ENCODE data around the gene PDE6G. TPM values are rescaled to one million over a fixed set of nuclear protein-coding genes. Genes with fewer than 3 reads are reported as not detected.

PDE6G gene
- total RNA-seq, 1 donor from 2014 or later = not detected

DNA sequence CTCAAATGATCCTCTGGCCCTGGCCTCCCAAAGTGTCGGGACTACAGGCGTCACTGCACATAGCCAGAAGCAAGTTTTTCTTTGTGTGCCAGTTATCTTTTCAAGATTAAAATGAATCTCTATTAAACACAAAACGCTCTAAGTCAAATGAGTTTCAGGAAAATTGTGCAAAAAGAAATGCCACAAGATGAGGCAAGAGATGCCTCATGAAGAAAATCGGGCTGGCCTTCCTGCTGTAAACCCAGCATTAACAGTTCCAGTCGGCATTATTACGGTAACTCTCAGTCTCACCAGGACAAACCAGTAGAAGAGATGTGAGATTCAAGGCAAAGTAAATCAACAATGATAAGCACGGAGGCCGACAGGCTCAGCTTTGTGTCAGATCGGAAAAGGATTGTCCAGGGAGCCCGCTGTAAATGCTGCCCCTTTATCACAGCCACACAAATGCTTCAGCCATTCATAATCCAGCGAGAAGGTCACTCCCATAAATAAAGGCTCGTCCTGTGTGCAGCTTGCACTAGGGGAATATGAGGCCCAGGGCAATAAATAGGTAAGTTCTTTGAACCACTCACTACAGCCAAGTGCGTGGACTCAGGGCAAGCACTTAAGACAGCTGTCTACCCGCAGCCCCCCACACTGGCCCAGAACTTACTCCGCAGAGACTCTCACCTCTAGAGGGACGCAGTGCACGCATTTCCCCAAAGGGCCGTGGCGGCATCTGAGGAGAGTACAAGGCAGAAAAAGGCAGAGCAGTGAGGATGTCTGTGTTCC, 46.6 kb downstream of the PDE6G start:
- Histone ChIP-seq H3K9ac (no peak overlapping the region), H4K20me1 (ENCODE audit: low read depth) (peaks cover 15% of the 10 kb centered on the region), H3K79me2 (ENCODE audit: low read depth) (peaks cover 11% of the 10 kb centered on the region), H3K4me3 (no peak overlapping the region), H3K27me3 (no peaks in the 10 kb centered on the region), H3K9me3 (ENCODE audit: low read depth) (no peaks in the 10 kb centered on the region), H3F3A (ENCODE audit: low read depth) (no peaks in the 10 kb centered on the region), H3K4me2 (no peak overlapping the region), H3K4me1 (no peaks in the 10 kb centered on the region), H2AFZ (replicated peaks) (no peak overlapping the region), H3K36me3 (no peaks in the 10 kb centered on the region), H3K27ac (no peak overlapping the region)
- TF ChIP-seq EZH2phosphoT487 (IDR thresholded peaks at IDR 0.05) = no peak
- TF ChIP-seq EZH2 (IDR thresholded peaks at IDR 0.05) = no peak
- TF ChIP-seq, protein P1, sequence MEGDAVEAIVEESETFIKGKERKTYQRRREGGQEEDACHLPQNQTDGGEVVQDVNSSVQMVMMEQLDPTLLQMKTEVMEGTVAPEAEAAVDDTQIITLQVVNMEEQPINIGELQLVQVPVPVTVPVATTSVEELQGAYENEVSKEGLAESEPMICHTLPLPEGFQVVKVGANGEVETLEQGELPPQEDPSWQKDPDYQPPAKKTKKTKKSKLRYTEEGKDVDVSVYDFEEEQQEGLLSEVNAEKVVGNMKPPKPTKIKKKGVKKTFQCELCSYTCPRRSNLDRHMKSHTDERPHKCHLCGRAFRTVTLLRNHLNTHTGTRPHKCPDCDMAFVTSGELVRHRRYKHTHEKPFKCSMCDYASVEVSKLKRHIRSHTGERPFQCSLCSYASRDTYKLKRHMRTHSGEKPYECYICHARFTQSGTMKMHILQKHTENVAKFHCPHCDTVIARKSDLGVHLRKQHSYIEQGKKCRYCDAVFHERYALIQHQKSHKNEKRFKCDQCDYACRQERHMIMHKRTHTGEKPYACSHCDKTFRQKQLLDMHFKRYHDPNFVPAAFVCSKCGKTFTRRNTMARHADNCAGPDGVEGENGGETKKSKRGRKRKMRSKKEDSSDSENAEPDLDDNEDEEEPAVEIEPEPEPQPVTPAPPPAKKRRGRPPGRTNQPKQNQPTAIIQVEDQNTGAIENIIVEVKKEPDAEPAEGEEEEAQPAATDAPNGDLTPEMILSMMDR (IDR thresholded peaks at IDR 0.05) = no peak
- Mint-ChIP-seq H3K4me3 (no peak overlapping the region), H3K9me3 (no peaks in the 10 kb centered on the region), H3K27ac (no peak overlapping the region), H3K36me3 (peaks cover 16% of the 10 kb centered on the region), H3K27me3 (ENCODE audit: insufficient read depth, low read depth) (no peaks in the 10 kb centered on the region), H3K4me1 (peaks cover 5% of the 10 kb centered on the region)
- DNase-seq (ENCODE audit: low spot score) = no peak

DNA sequence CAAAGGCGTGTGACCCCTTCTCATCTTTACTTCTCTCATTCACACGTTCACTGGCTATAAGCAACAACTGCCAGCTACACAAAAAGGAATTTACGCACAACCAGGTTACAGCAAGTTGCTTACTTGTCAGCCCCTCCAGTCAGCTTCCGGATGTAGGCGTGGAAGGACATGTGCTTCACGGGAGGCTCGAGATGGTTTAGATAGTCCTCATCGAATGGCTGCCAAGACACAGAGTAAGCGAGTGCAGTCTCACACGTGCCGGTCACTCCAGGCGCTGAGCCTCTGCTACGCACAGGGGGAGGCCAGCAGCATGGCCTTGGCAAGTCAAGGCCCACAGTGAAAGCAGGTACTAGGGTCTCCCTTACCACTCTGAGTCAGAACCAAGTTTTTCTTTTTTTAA, 47.7 kb downstream of the PDE6G start:
- no peaks in the 10 kb centered on the region for H3K36me3 ChIP-seq
- DNase-seq (ENCODE audit: low spot score) = no peak
- no peak overlapping the region for H3K4me2 ChIP-seq
- Mint-ChIP-seq H3K27me3 (ENCODE audit: insufficient read depth, low read depth) (no peaks in the 10 kb centered on the region), H3K27ac (no peak overlapping the region), H3K36me3 (peaks cover 21% of the 10 kb centered on the region), H3K9me3 (no peaks in the 10 kb centered on the region), H3K4me1 (no peaks in the 10 kb centered on the region), H3K4me3 (no peak overlapping the region)
- H2AFZ ChIP-seq (replicated peaks) = no peak overlapping the region
- H3K27ac ChIP-seq = no peak overlapping the region
- no peaks in the 10 kb centered on the region for H3K27me3 ChIP-seq
- H3K4me1 ChIP-seq = no peaks in the 10 kb centered on the region
- H3K79me2 ChIP-seq (ENCODE audit: low read depth) = peaks cover 1% of the 10 kb centered on the region
- H3K9ac ChIP-seq = no peak overlapping the region
- H3K4me3 ChIP-seq = no peak overlapping the region
- peaks cover 3% of the 10 kb centered on the region for H3F3A ChIP-seq (ENCODE audit: low read depth)
- H4K20me1 ChIP-seq (ENCODE audit: low read depth) = peaks cover 10% of the 10 kb centered on the region
- TF ChIP-seq EZH2 (IDR thresholded peaks at IDR 0.05) = no peak
- TF ChIP-seq, protein P1 (IDR thresholded peaks at IDR 0.05) = no peak
- TF ChIP-seq EZH2phosphoT487 (IDR thresholded peaks at IDR 0.05) = no peak
- no peaks in the 10 kb centered on the region for H3K9me3 ChIP-seq (ENCODE audit: low read depth)

- Histone ChIP-seq H3K4me3 (no peak overlapping the region), H3K36me3 (no peaks in the 10 kb centered on the region), H3K27me3 (no peaks in the 10 kb centered on the region), H3K27ac (no peak overlapping the region), H2AFZ (replicated peaks) (no peak overlapping the region), H3K9me3 (ENCODE audit: low read depth) (no peaks in the 10 kb centered on the region), H3K9ac (no peak overlapping the region), H3K4me2 (no peak overlapping the region), H3K79me2 (ENCODE audit: low read depth) (no peaks in the 10 kb centered on the region), H3F3A (ENCODE audit: low read depth) (peaks cover 5% of the 10 kb centered on the region), H4K20me1 (ENCODE audit: low read depth) (peaks cover 5% of the 10 kb centered on the region), H3K4me1 (no peaks in the 10 kb centered on the region)
- Mint-ChIP-seq H3K27me3 (ENCODE audit: insufficient read depth, low read depth) (no peaks in the 10 kb centered on the region), H3K36me3 (peaks cover 21% of the 10 kb centered on the region), H3K4me3 (no peak overlapping the region), H3K4me1 (no peaks in the 10 kb centered on the region), H3K9me3 (no peaks in the 10 kb centered on the region), H3K27ac (no peak overlapping the region)
- no peak for DNase-seq (ENCODE audit: low spot score)
- TF ChIP-seq, protein P1 (IDR thresholded peaks at IDR 0.05) = no peak
- TF ChIP-seq EZH2phosphoT487 (IDR thresholded peaks at IDR 0.05) = no peak
Measured at GRCh38 chr17:81608082-81608481, 48.3 kb downstream of the PDE6G start.
